Measurements from ENCODE around the gene FNBP1.
"Not testable (repeated sequence)": the region's sequence is repeated elsewhere in the genome, so short reads cannot be mapped to it uniquely, and the experiment has no call there.

The FNBP1 gene

GRCh38 chr9:129897263-129897662, 145.7 kb downstream of the FNBP1 start:
- H3K4me3 ChIP-seq (ENCODE audit: low read depth, low read length): no peak overlapping the region
- DNase-seq (ENCODE audit: low read depth): no peak
- TF ChIP-seq, protein P1, sequence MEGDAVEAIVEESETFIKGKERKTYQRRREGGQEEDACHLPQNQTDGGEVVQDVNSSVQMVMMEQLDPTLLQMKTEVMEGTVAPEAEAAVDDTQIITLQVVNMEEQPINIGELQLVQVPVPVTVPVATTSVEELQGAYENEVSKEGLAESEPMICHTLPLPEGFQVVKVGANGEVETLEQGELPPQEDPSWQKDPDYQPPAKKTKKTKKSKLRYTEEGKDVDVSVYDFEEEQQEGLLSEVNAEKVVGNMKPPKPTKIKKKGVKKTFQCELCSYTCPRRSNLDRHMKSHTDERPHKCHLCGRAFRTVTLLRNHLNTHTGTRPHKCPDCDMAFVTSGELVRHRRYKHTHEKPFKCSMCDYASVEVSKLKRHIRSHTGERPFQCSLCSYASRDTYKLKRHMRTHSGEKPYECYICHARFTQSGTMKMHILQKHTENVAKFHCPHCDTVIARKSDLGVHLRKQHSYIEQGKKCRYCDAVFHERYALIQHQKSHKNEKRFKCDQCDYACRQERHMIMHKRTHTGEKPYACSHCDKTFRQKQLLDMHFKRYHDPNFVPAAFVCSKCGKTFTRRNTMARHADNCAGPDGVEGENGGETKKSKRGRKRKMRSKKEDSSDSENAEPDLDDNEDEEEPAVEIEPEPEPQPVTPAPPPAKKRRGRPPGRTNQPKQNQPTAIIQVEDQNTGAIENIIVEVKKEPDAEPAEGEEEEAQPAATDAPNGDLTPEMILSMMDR (IDR thresholded peaks at IDR 0.05; ENCODE audit: low read depth, low read length, missing control alignments): no peak

DNA sequence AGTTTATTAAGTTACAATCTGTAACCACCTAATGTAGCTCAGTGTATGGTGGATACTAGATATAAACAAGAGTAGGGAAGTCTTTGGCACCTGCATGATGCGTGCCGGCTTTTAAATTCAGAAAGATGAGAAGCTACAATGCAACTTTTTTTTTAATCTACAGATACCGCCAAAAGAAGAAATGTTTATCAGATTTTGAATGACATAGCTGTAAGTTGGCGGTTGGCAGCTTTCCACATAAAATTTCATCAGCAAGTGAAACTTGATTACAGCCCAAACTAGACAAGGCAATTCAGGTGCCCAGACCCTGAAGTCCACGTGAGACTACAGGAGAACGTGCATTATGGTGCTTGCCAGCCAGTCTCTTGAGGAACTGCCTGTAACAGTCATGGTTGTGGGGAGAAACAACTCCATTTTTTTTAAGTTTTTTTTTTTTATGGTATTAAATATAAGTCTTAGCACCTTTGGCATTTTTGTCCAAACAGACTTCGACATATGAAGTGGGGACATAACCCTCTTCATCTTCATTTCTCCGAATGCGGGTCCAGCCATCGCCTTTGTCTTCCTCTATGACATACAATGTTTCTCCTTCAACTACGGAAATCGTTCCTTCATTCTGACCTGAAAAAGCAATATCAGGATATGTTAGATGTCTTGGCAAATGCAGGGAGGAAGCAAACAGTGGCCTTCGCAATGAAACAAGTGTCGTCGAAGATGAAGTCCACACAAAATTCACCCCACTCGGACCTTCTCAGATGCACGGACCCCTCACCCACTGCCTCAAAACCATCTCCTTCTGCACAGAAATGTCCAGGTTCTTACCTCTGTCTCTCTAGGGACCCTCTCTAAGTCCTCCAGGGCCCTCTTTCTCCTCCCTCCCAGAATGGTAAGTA, 147.4 kb downstream of the FNBP1 start:
- TF ChIP-seq, protein P1 (IDR thresholded peaks at IDR 0.05; ENCODE audit: low read depth, low read length, missing control alignments): no peak
- no peak for DNase-seq (ENCODE audit: low read depth)
- H3K4me3 ChIP-seq (ENCODE audit: low read depth, low read length): no peak overlapping the region

GRCh38 chr9:129894120-129894823, 148.7 kb downstream of the FNBP1 start:
- H3K4me3 ChIP-seq (ENCODE audit: low read depth, low read length): no peak overlapping the region
- TF ChIP-seq, protein P1 (IDR thresholded peaks at IDR 0.05; ENCODE audit: low read depth, low read length, missing control alignments): no peak
- no peak for DNase-seq (ENCODE audit: low read depth)

GRCh38 chr9:129891569-129891968, 151.4 kb downstream of the FNBP1 start:
- DNase-seq (ENCODE audit: low read depth): no peak
- TF ChIP-seq, protein P1 (IDR thresholded peaks at IDR 0.05; ENCODE audit: low read depth, low read length, missing control alignments): no peak
- no peak overlapping the region for H3K4me3 ChIP-seq (ENCODE audit: low read depth, low read length)

DNA sequence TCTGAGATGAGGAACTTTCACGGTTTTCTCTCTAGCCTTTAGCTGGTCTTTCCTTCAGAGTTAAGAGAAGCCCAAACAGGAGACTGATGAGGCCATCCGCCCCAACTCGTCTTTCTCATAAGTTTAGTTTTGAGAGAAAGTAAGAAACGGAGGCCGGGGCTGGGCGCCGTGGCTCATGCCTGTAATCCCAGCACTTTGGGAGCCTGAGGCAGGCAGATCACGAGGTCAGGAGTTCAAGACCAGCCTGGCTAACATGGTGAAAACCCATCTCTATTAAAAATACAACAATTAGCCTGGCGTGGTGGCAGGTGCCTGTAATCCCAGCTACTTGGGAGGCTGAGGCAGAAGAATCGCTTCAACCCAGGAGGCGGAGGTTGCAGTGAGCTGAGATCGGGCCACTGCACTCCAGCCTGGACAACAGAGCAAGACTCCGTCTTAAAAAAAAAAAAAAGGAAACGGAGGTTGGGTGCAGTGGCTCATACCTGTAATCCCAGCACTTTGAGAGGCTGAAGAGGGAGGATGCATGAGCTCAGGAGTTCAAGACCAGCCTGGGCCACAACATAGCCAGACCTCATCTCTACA, 152.2 kb downstream of the FNBP1 start:
- not testable (repeated sequence) for DNase-seq (ENCODE audit: low read depth); H3K4me3 ChIP-seq (ENCODE audit: low read depth, low read length)

- DNase-seq (ENCODE audit: low read depth): peak; percentile 70
- no peak overlapping the region for H3K4me3 ChIP-seq (ENCODE audit: low read depth, low read length)
- TF ChIP-seq, protein P1 (IDR thresholded peaks at IDR 0.05; ENCODE audit: low read depth, low read length, missing control alignments): no peak
Observed at GRCh38 chr9:129889941-129890717, 152.9 kb downstream of the FNBP1 start.

Measured in GM12864 (cell line).